ENCODE data around the gene CCNT1.
"Not testable (repeated sequence)": the region's sequence is repeated elsewhere in the genome, so short reads cannot be mapped to it uniquely, and the experiment has no call there.

Gene CCNT1

GRCh38 chr12:48716493-48717251 is at the start of gene CCNT1:
CCNT1 (minus strand) TSS chr12:48716707; CDS start chr12:48716675, 32 bp downstream.
- in situ Hi-C loops (cut with HindIII; ENCODE audit: low sequenced_read_pairs), result no loop called here

- in situ Hi-C loops (cut with HindIII; ENCODE audit: low sequenced_read_pairs), result no loop called here
These were observed 49.3 kb upstream of the CCNT1 start for GRCh38 chr12:48765753-48766162.

GRCh38 chr12:48764521-48764920 is 48.0 kb upstream of the CCNT1 start:
- in situ Hi-C loops (cut with HindIII; ENCODE audit: low sequenced_read_pairs), result no loop called here

GRCh38 chr12:48758737-48759136 is 42.2 kb upstream of the CCNT1 start:
- in situ Hi-C loops (cut with HindIII; ENCODE audit: low sequenced_read_pairs), result no loop called here

- in situ Hi-C loops (cut with HindIII; ENCODE audit: low sequenced_read_pairs), result no loop called here
These were observed 41.7 kb upstream of the CCNT1 start for GRCh38 chr12:48758186-48758585.

- in situ Hi-C loops (cut with HindIII; ENCODE audit: low sequenced_read_pairs), result loop anchor here (5.0 kb wide), 1 partner anchor 41 kb away; no protein-coding TSS in a partner anchor
These were observed 34.4 kb upstream of the CCNT1 start for GRCh38 chr12:48750769-48751356.

- in situ Hi-C loops (cut with HindIII; ENCODE audit: low sequenced_read_pairs), result loop anchor here (5.0 kb wide), 1 partner anchor 42 kb away; no protein-coding TSS in a partner anchor
These were observed 33.7 kb upstream of the CCNT1 start for GRCh38 chr12:48750215-48750614.

GRCh38 chr12:48744251-48745008 is 27.9 kb upstream of the CCNT1 start:
- in situ Hi-C loops (cut with HindIII; ENCODE audit: low sequenced_read_pairs), result no loop called here

- in situ Hi-C loops (cut with HindIII; ENCODE audit: low sequenced_read_pairs), result no loop called here
These were observed 23.2 kb upstream of the CCNT1 start for GRCh38 chr12:48739618-48740269.

- in situ Hi-C loops (cut with HindIII; ENCODE audit: low sequenced_read_pairs), result no loop called here
These were observed 19.9 kb upstream of the CCNT1 start for GRCh38 chr12:48736456-48736855.

- in situ Hi-C loops (cut with HindIII; ENCODE audit: low sequenced_read_pairs), result no loop called here
These were observed 12.3 kb upstream of the CCNT1 start for GRCh38 chr12:48728807-48729206.

GRCh38 chr12:48720737-48721136 is 4.2 kb upstream of the CCNT1 start:
- in situ Hi-C loops (cut with HindIII; ENCODE audit: low sequenced_read_pairs), result not testable (repeated sequence)

- in situ Hi-C loops (cut with HindIII; ENCODE audit: low sequenced_read_pairs), result not testable (repeated sequence)
These were observed 3.7 kb upstream of the CCNT1 start for GRCh38 chr12:48720171-48720570.

GRCh38 chr12:48719002-48719401 is 2.5 kb upstream of the CCNT1 start:
- in situ Hi-C loops (cut with HindIII; ENCODE audit: low sequenced_read_pairs), result not testable (repeated sequence)

- in situ Hi-C loops (cut with HindIII; ENCODE audit: low sequenced_read_pairs), result no loop called here
These were observed 767 bp upstream of the CCNT1 start for GRCh38 chr12:48717252-48717695.

- in situ Hi-C loops (cut with HindIII; ENCODE audit: low sequenced_read_pairs), result no loop called here
These were observed 377 bp downstream of the CCNT1 start for GRCh38 chr12:48716168-48716492.

- in situ Hi-C loops (cut with HindIII; ENCODE audit: low sequenced_read_pairs), result no loop called here
These were observed 4.3 kb downstream of the CCNT1 start for GRCh38 chr12:48712209-48712608.

- in situ Hi-C loops (cut with HindIII; ENCODE audit: low sequenced_read_pairs), result not testable (repeated sequence)
These were observed 17.7 kb downstream of the CCNT1 start for GRCh38 chr12:48698822-48699221.

- in situ Hi-C loops (cut with HindIII; ENCODE audit: low sequenced_read_pairs), result no loop called here
These were observed 19.9 kb downstream of the CCNT1 start for GRCh38 chr12:48696626-48697025.

- in situ Hi-C loops (cut with HindIII; ENCODE audit: low sequenced_read_pairs), result no loop called here
These were observed 20.6 kb downstream of the CCNT1 start for GRCh38 chr12:48695859-48696258.

GRCh38 chr12:48694038-48694437 is 22.5 kb downstream of the CCNT1 start:
- in situ Hi-C loops (cut with HindIII; ENCODE audit: low sequenced_read_pairs), result no loop called here

Data from DLD1 (cell line).